Fibroblast of mammary gland (primary cell): ENCODE results near the gene ANKUB1.

ENCODE experiments used
- DNase-seq: peaks from one replicate; pipeline ENCODE4 v3.0.0-alpha.2; 2010; ENCODE audit warnings: low read depth
- H3K4me3 ChIP-seq: 2 replicates; pipeline ENCODE4 v1.5.1; 2011; ENCODE audit warnings: low read depth, mild to moderate bottlenecking, low read length, moderate library complexity; ENCODE audit not compliant: control insufficient read depth
- TF ChIP-seq, protein P1 (sequence below): conservative IDR thresholded peaks from 2 replicates; pipeline ENCODE4 v1.5.1; 2011; ENCODE audit warnings: low read depth, low read length, inconsistent platforms; ENCODE audit not compliant: control insufficient read depth, insufficient read depth

ANKUB1 gene

GRCh38 chr3:149828390-149828789, 36.0 kb upstream of the ANKUB1 start:
- TF ChIP-seq, protein P1, sequence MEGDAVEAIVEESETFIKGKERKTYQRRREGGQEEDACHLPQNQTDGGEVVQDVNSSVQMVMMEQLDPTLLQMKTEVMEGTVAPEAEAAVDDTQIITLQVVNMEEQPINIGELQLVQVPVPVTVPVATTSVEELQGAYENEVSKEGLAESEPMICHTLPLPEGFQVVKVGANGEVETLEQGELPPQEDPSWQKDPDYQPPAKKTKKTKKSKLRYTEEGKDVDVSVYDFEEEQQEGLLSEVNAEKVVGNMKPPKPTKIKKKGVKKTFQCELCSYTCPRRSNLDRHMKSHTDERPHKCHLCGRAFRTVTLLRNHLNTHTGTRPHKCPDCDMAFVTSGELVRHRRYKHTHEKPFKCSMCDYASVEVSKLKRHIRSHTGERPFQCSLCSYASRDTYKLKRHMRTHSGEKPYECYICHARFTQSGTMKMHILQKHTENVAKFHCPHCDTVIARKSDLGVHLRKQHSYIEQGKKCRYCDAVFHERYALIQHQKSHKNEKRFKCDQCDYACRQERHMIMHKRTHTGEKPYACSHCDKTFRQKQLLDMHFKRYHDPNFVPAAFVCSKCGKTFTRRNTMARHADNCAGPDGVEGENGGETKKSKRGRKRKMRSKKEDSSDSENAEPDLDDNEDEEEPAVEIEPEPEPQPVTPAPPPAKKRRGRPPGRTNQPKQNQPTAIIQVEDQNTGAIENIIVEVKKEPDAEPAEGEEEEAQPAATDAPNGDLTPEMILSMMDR = no peak
- H3K4me3 ChIP-seq = no peak overlapping the region
- DNase-seq = no peak

GRCh38 chr3:149826636-149827035, 34.3 kb upstream of the ANKUB1 start:
- DNase-seq = no peak
- TF ChIP-seq, protein P1 = no peak
- no peak overlapping the region for H3K4me3 ChIP-seq

- H3K4me3 ChIP-seq = no peak overlapping the region
- TF ChIP-seq, protein P1 = no peak
- DNase-seq = peak; percentile 10
These were observed 27.8 kb upstream of the ANKUB1 start for GRCh38 chr3:149820183-149820582.

DNA sequence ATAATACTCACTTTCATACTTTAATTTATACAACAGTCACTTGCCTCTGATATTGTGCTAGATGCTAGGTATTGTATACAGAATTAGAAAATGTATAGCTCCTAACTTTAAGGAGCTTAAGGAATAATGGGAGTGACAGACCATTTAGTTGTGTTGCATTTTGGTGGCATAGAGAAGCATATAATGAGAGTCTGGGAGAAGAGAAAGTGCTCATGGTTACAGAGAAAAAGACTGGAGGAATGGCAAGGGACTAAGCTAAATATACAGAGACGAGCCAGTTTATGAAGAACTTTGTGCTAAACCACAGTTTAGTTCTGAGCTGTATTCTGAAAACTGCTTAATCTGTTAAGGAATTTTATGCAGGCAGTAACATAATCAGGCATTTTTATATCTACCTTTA, 27.1 kb upstream of the ANKUB1 start:
- TF ChIP-seq, protein P1 = no peak
- no peak for DNase-seq
- H3K4me3 ChIP-seq = no peak overlapping the region

DNA sequence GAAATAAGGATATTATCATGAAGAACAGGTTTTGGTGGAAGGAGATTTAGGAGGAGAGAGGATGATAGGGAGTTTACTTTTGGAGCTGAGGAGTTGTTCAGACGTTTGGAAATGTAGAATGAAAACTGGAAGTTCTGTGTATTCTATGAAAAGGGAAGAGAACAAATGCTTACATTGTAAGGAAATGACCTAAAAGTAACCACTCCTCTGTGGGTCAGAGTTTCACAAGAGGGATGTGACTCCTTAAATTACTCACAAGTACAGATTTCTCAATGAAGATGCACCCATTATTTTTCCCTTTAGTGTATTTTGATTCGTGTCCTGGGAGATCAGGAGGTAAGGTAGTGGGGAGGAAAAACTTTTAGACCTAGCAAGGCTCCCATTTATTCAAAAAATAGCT, 24.6 kb upstream of the ANKUB1 start:
- DNase-seq = peak; percentile 91
- TF ChIP-seq, protein P1 = no peak
- no peak overlapping the region for H3K4me3 ChIP-seq

DNA sequence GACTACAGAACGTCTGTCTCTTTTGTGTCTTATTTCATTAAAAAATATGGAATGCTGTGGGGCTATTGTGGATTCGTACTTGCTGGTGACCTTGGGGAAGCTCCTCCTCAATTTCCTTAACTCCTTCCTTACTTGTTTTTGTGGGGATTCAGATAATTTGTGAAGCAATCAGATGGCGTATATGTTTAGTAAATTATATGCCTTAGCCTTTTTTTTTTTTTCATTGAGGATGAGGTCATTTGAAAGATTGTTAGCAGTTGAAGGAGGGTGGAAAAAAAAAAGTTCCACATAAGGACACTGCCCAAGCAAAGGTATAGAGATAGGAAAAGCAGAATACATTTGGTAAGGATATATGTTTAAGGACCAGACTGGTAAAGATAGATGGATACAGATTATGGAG, 24.0 kb upstream of the ANKUB1 start:
- DNase-seq = peak; percentile 14
- no peak overlapping the region for H3K4me3 ChIP-seq
- TF ChIP-seq, protein P1 = no peak

DNA sequence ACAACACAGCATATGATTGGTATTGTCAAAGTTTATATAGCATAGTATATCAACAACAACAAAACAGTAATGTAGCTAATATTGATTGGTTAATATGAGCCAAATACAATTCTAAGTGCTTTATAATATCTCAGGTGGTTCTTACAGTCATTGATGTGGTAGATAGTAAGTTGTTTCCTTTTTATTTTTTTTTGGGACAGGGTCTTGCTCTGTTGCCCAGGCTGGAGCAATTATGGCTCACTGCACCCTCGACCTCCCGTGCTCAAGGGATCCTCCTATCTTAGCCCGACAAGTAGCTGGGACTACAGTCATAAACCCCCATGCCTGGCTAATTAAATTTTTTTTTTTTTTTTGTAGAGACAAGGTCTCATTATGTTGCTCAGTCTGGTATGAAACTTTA, 23.4 kb upstream of the ANKUB1 start:
- no peak overlapping the region for H3K4me3 ChIP-seq
- TF ChIP-seq, protein P1 = no peak
- DNase-seq = no peak
